Stimulated activated CD8-positive, alpha-beta memory T cell treated with anti-CD3 and anti-CD28 coated beads, Interleukin-12 subunit alpha, Interleukin-12 subunit beta, amount 100 ng/mL, for 1 hour (primary cell): ENCODE measurements around the gene TNKS2.
A peak's percentile ranks its signal among the peaks of the same experiment; 100 is the strongest.
"Not testable (repeated sequence)": the region's sequence is repeated elsewhere in the genome, so short reads cannot be mapped to it uniquely, and the experiment has no call there.

Source experiments
- DNase-seq: peaks from one replicate; pipeline ENCODE4 v3.0.0-alpha.2; 2020; ENCODE audit warnings: low read depth

The TNKS2 gene

DNA sequence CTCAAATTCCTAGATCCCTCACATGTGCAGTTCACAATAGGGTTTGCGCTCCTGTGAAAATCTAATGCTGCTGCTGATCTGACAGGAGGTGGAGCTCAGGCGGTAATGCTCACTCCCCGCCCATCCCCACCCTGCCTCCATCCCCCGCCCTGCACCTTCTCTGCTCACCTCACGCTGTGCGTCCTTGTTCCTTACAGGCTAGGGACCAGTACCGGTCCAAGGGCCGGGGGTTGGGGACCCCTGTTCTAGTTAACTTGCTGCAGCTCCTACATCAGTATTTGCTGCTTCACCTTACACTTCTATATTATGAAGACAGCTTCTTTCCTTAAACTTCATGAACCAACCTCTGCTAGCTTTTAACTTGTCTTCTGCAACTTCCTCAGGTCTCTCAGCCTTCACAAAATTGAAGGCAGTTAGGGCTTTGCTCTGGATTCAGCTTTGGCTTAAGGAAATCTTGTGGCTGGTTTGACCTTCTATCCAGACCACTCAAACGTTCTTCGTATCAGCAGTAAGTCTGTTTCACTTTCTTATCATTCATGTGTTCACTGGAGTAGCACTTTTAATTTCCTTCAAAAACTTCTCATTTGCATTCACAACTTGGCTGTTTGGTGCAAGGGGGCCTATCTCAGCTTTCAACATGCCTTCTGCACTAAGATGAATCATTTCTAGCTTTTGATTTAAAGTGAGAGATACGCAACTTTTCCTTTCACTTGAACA is 1.7 kb upstream of the TNKS2 start:
- peak; percentile 33 for DNase-seq

DNA sequence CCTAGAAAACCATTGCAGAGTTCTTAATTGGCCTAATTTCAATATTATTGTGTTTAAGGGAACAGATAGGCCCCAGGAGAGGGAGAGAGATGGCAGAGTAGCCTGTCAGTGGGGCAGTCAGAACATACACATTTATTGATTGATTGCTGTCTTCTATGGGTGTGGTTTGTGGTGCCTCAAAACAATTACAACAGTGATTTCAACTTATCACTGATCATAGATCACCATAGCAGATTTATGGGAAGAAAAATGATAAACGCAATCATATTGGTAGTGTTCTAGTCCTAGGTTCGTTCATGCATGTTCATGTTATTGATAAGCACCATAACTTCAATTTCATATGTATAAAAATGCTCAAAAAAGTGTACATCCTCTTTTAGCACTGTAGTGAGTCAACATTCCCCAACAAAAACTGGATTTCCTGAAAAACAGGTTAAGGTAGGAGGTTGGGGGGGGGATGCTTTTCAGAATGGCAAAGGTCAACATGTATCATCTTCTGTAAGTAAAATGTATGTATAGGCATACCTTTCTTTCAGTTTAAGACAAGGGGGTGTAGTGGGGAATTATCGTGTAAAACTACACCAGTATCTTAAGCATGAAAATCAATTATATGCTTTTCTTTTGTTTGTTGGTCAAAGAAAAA is 1.1 kb upstream of the TNKS2 start:
- DNase-seq = no peak

DNA sequence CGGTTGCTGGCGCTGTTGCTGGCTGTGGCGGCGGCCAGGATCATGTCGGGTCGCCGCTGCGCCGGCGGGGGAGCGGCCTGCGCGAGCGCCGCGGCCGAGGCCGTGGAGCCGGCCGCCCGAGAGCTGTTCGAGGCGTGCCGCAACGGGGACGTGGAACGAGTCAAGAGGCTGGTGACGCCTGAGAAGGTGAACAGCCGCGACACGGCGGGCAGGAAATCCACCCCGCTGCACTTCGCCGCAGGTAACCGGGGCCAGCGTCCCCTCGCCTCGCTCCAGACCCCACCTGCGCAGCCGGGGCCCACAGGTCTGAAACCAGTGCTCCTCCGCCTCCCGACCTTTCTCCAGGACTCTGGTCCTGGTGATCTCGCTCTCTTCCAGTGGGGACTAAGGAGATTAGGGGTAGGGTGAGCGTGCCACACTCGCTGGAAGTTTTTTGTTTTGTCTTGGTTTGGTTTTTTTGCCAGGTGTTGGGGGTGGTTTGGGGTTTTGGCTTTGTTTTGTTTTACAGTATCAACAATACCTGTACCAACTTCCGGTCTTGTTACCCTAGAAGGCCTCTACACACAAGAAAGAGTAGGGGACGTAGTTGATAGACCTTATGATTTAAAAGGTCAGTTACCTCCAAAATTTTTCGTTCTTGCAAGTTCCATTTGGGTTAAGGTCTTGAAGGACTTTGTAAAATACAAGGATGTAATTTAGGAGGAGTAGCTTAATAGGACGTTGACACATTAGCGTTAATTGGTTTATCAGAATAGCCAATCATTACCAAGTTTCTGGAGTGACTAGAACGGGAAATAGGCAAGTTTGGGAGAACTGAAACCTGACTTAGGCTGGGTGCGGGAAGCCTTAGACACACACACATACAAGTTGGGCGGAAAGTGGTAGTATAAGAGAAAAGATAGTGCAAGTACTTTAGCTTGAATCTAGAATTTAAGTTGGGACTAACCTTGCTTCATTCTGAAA is 704 bp downstream of the TNKS2 start:
- DNase-seq = no peak

DNA sequence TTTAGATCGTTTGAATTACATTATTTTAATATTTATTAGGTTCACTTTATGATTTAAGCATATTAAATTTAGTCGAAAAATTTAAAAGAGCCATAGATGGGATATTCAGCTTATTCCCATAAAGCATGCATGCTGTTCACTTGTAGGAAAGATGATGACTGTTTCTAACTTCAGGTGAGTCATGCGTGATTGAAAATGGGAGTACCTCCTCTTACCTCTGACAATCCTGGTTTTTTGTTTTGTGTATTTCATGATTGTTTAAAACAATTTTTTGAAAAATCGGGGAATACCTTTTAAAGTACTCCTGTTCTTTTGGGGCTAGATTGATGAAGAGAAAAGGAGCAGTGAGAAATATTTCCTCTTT is 1.4 kb downstream of the TNKS2 start:
- DNase-seq = no peak

DNA sequence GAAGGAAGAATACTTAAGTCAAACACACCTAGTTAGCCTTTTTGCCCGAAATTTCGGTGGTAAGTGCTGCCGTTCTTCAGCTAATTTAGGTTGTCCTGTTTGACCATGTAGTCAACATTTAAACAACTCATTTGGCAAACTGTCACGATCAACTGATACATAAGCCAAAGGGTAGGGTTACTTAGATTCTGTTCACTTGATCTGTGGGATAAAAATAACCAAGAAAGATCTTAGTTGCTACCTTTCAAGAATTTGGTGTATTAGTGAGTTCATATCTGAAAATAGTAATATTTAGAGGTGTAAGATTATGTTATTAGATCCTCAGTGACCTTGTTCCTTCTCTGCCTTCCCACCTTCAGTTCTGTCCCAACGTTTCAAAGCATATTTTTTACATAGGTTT is 2.0 kb downstream of the TNKS2 start:
- no peak for DNase-seq

DNA sequence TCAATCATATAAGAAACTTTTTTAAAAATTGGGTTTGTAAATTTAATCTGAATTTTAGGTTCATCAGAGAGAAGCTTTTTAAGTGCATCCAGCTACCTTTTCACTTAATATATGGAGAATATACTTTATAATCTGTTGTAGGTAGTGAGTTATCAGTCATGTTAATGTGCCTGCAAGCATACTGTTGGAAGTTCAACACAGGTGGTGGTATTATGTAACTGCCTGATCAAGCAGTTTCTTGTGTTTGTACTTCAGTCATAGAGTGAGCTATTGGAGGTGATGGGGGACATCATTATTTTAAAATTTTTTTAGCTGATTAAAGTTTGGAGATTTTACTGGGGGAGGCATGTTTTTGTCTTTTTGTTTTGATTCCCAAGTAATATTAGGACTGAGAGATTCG is 2.5 kb downstream of the TNKS2 start:
- no peak for DNase-seq

DNA sequence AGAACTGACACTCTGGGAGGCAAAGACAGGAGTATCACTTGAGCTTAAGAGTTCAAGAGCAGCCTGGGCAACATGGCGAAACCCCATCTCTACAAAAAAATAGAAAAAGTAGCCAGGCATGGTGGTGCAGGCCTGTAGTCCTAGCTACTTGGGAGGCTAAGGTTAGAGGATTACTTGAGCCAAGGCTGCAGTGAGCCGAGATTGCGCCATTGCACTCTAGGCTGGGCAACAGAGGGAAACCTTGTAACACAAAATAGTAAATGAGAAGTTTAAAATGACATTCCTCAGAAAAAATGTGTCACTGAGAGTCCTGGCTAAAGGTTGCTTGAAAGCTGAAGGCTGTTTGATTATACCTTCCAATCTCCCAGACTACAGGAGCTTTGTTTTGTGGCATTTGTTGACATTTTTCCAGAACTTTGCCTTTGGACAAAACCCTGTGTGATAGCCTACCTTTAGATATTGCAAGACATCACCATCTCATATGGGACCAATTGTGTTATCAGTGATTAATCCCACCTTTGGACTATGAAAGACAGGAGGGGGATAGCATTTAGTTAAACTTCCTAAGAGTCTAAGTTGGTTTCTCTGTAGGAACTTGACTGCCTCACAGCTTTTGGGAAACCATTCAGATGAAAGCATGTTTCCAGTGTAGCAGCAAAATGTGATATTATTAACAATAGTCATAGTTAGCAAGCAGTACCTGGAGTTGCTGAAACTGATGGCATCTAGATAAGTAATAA is 5.3 kb downstream of the TNKS2 start:
- DNase-seq = no peak

DNA sequence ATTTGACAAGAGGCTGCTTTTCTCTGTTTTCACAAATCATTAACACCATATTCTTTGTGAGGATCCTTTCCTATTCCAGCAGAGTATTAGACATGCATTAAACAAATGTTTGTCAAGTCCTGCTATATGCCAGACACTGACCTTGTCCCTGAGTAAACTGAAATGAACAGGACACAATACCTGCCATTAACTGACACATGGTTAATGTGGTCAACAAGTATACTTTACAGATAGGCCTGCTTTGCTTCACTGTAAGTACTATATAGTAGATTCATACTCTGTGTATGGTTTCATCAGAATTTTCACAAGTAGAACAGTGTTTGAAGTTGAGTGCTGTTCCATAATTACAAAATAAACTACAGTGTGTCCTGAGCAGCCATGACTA is 5.9 kb downstream of the TNKS2 start:
- no peak for DNase-seq

DNA sequence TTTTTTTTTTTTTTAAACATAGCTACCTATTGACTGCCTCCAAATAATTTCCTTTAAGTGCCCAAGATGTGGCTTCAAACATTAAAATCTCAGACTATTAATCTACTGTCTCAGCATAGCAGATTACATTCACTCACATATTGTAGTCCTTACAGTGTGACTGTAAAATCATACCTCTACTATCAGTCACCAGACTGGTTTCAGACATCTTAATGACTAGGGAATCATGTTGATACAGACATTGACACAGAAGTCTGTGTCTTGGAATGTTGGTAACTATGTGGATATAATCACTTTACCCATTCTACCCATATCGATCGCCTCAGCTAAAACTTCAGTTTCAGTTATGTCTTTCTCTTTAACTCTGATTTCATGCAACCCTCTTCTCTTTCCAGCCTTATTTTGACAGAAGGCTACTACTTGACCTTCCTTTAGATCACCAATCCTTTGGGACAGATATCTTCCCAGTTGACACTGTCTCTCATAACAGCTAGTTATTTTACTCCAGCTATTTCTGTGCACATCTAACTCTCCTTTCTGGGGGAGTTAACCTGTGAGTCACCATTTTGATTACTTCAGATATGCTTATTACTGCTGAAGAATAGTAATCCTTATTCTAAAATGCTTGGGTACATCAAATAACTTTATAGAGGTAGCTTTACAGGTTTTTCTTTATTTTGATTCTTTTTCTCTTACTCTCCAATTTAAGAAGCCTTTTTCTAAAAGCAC is 7.0 kb downstream of the TNKS2 start:
- no peak for DNase-seq

DNA sequence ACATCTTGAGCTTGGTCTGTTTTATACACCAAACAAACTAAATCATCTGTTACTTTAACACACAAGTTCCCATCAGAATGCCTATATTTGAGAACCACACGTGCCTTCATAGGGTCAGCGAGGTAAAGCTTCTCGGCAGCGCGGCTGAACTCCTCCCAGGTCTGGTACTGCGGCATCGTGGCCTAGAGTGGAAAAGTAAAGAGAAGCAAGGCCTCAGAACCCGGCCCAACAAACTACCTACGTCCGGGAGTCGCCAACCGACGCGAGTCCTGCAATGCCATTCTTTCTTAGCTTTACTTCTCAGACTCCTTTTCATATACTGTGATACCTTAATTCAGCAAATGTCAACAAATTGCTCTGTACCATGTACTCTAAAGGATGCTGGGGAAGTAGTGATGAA is 9.0 kb downstream of the TNKS2 start:
- DNase-seq = not testable (repeated sequence)

DNA sequence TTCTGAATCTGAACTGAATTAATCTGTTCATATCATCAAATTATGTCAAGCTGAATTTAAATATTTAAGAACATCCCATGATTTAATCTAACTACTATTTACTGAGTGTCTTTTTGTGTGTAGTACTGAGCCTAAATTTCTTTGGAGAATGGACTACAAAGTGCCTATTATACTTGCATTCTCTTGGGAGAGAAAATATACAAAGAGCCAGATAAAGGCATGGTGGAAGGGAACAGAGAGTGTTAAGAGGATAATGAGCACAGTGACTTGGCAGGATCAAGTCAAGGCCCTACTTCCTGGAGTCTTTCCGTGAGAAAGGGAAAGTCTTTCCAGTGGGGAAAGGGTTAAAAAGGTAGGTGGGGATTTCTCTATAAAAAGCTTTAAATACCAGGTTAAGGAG is 15.0 kb downstream of the TNKS2 start:
- DNase-seq = no peak

DNA sequence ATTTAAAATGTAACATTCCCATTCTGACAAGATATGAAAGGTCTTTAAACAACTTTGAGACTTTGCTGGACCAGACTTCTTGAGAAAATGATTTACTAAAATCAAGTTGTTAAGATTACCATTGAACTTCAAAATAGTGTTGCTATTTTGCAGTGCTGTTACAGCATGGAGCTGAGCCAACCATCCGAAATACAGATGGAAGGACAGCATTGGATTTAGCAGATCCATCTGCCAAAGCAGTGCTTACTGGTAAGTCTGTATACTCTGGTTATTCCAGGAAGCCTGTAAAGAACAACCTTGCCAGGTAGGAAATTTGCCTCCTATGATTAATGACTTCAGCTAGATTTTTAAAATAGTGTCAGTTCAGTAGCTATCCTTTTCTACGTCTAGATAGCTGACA is 18.8 kb downstream of the TNKS2 start:
- no peak for DNase-seq

DNA sequence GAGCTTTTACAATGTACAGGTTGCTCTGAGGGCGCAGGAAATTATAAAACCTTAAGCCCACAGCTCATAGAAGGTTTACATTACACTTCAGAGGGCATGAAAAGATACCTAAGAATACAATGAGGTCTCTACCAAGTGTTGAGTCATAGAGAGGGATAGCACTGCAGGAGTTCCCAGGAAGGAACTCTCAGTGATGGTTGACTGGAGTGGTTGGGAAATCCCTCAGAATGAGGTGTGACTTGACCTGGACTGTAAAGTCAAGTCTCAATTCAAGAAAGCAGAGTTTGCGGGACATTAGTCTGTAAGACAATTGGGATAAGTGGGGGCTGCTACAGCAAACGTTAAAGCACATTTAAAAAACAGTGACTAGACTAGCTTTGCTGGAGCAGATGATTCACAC is 21.9 kb downstream of the TNKS2 start:
- no peak for DNase-seq

DNA sequence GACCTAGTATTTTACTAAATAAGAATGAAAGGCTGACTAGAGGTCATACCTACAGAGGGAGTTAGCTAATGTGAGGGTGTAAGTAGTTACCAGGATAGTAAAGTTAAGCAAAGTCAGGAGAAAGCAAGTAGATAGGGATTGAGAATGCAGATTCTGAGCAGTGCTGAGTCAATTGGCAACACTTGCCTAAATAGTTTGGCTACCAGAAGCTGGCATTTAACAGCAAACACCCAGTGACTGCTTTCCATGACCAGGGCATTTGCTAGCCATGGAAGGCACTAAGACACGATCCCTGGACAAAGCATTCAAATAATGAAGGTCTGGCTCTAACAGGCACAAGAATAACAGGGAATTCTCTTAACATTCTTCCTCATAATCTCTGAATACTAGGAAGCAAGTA is 25.9 kb downstream of the TNKS2 start:
- no peak for DNase-seq

DNA sequence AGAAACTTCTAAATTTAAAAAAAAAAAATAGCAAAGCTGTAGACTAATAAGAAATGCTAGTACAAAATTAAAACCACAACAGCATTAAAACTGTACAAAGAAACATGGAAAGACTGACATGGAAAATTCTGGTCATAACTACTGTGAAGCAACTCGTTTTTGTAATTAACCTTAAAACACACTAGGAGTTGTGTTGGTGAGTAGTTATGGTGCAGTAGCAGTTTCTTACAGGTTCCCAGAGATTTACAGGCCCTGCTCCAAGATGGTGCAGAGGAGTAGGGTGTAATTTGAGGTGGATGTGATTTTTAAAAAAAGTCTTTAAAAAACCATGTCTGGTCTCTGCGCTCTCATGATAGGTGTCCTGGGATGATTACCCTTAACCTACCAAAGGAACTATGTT is 31.0 kb downstream of the TNKS2 start:
- no peak for DNase-seq

DNA sequence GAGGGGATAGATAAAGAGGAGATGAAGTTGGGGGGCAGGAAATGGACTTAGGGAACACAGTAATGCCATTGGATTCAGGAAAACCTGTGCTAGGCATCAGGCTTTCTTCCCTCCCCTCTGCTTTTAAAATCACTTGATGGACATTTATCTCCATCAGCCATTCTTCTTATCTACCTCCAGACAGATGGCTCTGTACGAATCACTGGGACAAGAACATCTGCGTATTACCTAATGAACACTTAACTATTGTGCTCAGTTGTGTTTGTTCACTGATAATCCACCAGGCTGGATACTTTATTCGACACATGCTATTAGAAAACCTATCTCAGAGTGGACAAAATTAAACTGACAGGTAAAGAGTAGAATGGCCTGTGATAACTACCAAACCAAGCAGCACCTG is 40.0 kb downstream of the TNKS2 start:
- no peak for DNase-seq

DNA sequence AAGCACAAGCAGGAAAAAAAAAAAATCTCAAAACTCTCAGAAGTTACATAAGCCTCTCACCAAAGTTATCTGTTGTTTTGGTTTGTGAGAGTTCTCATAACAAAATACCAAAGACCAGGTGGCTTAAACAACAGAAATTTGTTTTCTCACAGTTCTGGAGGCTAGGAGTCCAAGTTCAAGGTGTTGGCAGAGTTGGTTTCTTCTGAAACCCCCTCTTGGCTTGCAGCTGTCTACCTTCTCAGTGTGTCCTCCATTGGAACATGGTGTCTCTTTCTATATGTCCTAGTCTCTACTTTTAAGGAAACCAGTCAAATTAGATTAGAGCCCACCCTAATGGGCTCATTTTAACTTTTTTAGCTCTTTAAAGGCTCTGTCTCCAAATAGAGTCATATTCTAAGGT is 44.9 kb downstream of the TNKS2 start:
- DNase-seq = no peak

DNA sequence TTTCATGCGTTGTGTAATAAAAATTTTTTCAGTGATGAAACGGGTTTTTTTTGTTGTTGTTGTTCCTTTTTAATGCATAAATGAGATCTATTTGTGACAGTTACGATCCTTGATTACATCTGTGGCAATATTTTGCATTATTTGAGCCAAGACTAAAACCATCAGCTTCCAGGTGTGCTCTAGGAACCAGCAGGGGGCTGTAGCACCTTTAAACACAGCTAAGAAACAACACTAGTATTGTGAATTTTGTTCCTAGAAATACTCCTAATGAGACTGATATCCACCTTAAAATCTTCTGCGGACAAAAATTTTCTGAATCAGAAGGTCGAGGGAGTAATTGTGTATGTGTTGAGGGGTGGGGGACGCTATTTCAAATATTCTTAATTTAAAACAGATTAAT is 58.4 kb downstream of the TNKS2 start:
- DNase-seq = no peak

DNA sequence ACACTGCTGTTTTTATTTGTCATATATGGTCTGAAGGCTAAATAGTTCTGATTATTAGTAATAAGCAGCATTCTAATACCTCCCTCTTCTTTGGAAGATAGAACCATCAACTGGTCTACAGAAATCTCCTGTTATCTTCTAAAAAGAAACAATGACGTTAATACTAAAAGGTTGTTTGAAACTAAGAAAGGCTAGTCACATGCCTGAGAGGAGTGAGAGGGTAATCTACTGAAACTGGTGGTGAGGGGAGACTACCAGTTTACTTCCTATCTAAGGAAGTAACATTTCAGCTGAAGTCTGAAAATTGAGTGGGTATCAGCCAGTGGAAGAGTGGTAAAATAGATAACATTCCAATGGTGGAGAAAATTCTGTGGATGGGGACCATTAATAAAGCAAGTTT is 62.7 kb downstream of the TNKS2 start:
- DNase-seq = no peak

DNA sequence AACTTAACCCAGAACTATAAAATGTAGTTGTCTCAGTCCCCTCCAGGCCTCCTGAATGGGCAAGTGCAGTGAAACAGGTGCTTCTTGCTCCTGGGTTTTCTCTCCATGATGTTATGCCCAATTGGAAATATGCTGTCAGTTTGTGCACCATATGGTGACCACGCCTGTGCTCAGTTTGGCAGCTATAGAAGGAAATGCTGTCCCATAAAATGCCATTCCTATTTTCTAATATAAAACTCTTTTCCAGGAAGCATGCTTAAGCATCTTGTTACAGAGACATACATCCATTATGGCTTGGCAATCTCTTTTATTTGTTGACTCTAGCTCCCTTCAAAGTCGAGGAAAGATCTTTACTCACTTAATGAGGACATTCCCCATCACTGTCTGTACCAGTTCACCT is 65.9 kb downstream of the TNKS2 start:
- DNase-seq = no peak

DNA sequence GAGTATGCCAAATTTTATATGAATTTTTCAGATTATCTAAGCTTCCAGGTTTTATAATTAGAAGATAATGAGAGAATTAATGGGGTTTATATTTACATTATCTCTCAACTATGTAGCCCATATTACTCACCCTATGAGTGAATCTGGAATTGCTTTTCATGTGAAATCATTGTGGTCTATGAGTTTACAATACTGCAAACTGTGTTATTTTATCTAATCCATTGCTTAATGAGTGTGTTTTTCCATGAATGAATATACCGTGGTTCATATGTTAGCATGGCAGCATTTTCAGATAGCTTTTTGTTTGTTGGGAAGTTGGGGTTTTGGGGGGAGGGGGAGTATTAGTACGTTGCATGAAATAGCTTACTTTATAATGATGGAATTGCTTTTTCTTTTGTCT is 66.5 kb downstream of the TNKS2 start:
- DNase-seq = no peak
